Measurements from ENCODE around the gene GABBR2.

GRCh38 chr9:98641695-98642094 lies 67.0 kb downstream of the GABBR2 start:
- TF ChIP-seq CTCF (IDR thresholded peaks at IDR 0.05; ENCODE audit: low read length) (no peak), EZH2phosphoT487 (IDR thresholded peaks at IDR 0.05; ENCODE audit: low read length) (no peak), EZH2 (optimal IDR thresholded peaks at IDR 0.05; ENCODE audit: low read depth, low read length) (no peak)

Data from MM.1S (cell line).